ENCODE measurements around the gene MED15. TPM values are rescaled to one million over a fixed set of nuclear protein-coding genes. Genes with fewer than 3 reads are reported as not detected.

MED15 gene
- total and polyA plus RNA-seq, 2 of the 8 experiments (the other 6 are each of a cell fraction or from before 2014, with no cell fraction given): 28.3 to 57.1 TPM

GRCh38 chr22:20615021-20615420 lies 107.6 kb downstream of the MED15 start (continued):
- TF ChIP-seq CHD7 (IDR thresholded peaks at IDR 0.05; ENCODE audit: insufficient replicate concordance, low read length) (no peak), GABPA (IDR thresholded peaks at IDR 0.05; ENCODE audit: borderline replicate concordance, insufficient read depth, low read length) (no peak), KDM1A (IDR thresholded peaks at IDR 0.05; ENCODE audit: borderline replicate concordance, low read length) (no peak), TAF1 (IDR thresholded peaks at IDR 0.05; ENCODE audit: low read depth, low read length) (no peak), SP1 (IDR thresholded peaks at IDR 0.05; ENCODE audit: low read depth, low read length) (no peak)

Data from H1 (cell line).